Renal pelvis (tissue), 4 donors: Measurements from ENCODE around the gene SNTG2. TPM values are rescaled to one million over a fixed set of nuclear protein-coding genes. Genes with fewer than 3 reads are reported as not detected.
A peak's percentile ranks its signal among the peaks of the same experiment; 100 is the strongest.
"Not testable (repeated sequence)": the region's sequence is repeated elsewhere in the genome, so short reads cannot be mapped to it uniquely, and the experiment has no call there.

Experiments used
- DNase-seq: peaks from one replicate; pipeline ENCODE4 v3.0.0-alpha.2; 2013
- polyA plus RNA-seq, 3 donors: library from polyadenylated mRNA; unstranded; fragments of 120-200 nt; gene quantifications; one replicate each; pipeline ENCODE4 v1.2.1, GENCODE V29; 2013; ENCODE audit not compliant: insufficient read length in 3 of 3

The SNTG2 gene
- polyA plus RNA-seq, 3 donors = 2.0 to 4.1 (median 3.7) TPM

DNA sequence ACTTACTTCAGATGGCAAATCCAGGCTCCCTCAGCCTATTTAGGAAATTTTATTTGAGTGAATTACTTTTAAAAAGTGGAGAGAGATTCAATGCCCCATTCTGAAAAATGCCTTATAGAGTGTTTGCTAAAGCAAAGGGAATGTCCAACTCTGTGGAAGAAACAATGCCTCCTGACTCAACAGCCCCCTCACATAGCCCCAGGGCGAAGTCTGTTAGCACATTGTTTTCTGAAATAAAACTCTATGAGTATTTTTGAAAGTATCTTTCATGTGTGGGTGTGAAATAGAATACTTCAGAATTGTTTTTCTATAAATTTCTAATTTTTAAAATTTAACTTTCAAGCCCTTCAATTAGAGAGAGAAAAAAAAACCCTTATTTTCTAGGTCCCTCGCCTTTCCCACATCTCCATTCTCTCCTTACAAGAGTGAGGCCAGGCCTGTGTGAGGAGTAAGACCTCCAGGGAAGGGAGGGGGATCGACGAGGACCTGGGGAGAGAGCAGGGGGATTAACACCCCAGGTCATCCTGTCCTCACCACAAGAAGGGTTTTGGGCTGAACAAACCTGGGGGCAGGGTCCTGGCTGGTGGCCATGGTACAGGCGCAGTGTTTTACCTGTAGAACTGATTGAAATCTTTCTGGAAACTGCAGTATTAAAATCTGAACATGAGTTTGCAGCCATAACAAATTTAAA, 141.4 kb downstream of the SNTG2 start:
- no peak for DNase-seq

DNA sequence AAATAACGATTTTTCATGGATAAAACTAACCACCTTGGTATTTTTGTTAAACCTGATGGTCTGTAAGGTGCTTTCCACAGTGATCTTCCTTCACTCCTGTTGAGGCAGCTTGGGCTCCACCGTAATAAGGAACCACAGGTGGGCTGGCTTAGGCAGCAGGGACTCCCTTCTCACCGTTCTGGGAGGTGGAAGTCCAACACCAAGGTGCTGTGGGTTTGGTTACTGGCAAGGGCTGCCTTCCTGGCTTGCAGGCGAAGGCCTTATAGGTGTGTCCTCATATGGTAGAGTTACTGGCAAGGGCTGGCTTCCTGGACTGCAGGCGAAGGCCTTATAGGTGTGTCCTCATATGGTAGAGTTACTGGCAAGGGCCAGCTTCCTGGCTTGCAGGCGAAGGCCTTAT, 143.0 kb downstream of the SNTG2 start:
- DNase-seq = not testable (repeated sequence)

DNA sequence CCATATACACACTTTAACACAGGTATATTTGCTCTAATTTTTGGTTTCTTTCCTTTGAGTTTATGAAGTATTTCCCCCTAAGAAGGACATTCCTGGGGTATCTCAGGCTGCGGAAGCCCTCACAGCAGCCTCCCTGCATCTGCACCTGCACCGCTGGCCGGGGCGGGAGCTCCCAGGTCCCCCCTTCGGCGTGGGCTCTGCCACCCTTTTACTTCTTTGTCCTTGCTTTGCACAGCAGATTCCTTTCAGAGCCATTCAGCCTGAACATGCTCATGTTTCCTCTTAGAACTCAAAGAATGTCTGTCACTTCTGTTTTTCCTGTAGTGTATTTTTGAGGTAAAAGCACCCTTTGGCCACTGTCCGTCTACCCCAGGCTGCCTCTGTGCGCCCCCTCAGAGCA, 146.5 kb downstream of the SNTG2 start:
- DNase-seq = peak; percentile 45

DNA sequence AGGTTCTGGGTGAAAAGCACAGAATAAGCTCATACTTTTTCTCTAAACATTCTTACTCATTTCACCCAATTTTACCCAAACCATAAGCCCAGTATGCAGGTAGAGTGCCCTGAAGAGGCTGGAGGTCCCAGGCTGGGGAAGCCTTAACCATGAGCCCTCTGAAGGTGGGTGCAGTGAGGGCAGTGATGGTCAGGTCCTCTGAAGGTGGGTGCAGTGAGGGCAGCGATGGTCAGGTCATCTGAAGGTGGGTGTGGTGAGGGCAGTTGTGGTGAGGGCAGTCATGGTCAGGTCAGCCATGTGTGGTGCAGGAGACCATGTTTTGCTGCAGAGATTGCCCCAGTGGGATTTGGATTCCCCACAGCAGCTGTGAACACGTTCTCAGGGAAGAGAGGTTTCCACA, 148.8 kb downstream of the SNTG2 start:
- DNase-seq = no peak

DNA sequence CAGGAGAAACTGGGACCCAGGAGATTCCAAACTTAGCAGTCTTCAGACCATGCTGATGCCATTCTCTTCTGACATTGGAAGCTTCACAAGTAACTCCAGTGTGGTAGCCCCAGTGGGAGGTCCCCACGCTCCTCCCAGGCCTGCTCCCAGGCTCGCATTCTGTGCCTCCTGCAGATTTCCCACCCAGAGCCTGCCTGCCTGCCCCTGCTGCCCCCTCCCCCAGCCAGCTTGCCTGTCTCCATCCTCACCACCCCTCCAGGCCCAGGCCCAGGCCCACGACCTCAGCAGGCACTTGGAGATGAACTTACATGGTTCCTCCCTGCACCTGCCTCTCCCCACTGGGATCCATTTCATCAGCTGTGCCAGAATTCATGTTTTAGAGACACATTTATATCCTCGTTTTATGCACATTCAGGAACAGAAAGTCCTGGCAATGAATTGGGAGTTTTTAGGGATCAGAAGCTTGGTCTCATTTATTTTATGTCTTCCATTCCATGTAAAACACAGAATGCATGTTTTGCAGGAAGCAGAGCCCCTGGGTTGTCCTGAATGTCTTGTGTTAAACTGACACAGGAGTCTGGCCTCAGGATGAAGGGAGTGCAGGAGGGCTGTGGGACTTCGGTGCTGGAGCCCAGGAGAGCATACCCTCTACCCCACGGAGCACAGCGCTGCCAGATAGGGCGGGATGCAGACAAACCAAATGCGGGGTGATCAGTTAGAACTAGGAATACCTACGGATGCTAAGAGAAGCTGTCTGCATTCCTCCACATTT, 150.5 kb downstream of the SNTG2 start:
- no peak for DNase-seq

DNA sequence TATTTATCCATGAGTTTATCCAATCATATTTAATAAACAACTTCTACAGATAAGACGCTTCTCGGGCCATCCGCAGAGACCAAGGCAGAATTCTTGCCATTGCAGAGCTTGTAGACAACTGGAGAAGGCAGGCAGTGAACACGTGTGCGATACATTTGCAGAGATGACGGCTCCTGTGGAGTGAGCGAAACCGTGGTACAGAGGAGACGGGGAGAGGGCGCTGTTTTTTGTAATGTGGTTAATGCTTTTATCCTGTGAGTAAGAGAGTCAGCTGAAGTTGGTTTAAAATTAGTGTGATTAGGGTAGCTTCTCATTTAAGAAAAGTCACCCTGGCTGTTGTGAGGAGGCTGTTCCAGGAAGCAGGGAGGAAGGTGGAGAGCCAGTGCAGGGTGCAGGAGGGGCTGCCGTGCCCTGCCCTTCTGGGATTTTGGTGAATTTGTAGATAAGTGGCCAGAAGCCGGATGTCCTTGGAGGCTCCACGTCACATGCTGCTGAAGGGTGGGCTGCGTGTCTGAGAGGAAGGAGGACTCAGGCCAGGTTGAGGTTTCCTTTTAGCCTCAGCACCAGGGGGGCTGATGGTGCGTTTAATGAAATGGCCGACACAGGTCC, 151.4 kb downstream of the SNTG2 start:
- no peak for DNase-seq

DNA sequence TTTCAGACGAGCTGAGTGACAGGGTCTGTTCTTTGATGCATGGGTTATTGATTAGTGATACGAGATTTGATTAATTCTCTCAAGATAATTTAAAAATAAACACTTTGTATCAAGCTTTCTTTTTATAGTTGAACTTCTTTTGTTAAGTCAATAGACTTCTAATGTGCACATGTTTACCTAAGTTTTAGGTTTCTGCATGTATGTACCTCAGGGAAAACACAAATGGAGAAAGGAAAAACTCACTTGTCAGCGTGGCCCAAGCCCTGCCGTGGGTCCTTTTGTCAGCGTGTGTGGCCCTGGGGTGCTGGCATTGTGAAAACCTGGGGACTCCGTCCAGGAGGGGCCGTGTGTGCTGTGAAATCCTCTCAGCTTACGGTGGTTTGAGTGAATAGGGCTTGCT, 153.7 kb downstream of the SNTG2 start:
- DNase-seq = no peak

DNA sequence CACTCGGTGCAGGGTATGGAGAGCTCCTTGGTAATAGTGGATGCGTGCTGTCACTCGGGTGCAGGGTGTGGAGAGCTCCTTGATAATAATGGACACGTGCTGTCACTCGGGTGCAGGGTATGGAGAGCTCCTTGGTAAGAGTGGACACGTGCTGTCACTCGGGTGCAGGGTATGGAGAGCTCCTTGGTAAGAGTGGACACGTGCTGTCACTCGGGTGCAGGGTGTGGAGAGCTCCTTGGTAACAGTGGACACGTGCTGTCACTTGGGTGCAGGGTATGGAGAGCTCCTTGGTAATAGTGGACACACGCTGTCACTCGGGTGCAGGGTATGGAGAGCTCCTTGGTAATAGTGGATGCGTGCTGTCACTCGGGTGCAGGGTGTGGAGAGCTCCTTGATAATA, 155.7 kb downstream of the SNTG2 start:
- not testable (repeated sequence) for DNase-seq

DNA sequence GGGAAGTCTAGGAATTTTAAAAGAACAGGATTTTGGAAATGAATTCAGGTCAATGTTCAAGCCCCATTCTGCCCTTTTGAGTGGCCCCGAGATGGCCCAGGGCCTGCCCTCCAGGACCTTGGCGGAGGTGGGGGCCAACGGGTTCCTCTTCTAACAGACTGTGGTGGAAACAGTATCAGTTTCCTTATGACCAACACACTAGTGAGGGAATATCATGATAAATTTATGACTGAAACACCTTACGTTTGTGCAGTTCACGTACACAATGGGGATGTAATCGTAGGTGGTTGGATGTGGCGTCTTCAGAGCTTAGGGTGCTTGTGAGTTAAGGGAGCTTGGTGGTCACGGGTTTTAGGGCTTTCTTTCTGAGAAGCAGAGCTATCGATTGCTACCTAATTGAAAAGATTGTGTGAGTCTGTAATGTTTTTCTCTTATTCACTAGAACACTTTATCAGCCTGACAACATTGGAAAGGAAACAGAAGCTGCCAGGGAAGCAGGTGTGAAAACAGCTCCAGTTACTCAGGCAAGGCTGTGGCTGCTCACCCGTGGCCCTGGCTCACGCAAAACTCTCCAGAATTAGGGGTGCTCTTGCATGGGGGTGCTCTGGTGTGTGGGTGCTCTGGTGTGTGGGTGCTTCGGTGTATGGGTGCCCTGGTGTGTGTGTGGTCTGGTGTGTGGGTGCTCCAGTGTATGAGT, 165.3 kb downstream of the SNTG2 start:
- DNase-seq = peak; percentile 37

DNA sequence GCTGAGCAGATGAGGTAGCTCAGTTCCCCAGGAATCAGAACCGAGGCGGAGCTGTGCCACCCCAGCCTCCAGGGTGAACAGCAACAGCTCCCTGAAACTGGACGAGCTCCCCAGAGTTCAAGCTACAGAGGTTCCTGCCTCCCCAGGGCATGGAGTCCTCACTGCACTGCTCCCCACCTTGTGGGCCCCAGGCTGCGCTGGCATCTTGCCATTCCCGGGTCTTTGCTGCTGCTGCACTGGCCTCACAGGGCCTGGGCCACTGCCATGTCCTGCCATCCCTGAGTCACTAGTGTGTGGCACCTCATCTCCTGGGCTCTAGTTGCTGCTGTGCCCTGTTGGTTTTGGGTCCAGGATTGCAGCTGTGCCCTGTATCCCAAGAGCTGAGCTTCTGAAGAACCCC, 166.9 kb downstream of the SNTG2 start:
- no peak for DNase-seq

DNA sequence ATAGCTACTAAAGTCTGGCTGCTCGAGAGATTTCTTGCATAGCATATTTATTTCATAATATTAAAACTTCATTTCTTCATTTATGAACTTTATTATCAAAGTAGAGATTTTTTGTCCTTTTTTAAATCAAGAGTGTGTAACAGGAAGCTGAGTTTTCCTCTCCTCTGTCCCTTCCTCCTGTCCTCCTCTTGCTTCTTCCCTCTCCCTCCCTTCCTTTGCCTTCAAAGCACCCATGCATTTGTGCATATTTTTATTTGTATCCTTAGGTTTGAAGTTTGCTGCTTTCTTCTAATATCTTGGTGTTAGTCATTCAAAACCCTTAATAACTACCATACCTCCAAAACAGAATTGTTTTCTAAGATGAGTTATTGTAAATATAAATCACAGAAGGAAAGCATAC, 174.6 kb downstream of the SNTG2 start:
- no peak for DNase-seq

DNA sequence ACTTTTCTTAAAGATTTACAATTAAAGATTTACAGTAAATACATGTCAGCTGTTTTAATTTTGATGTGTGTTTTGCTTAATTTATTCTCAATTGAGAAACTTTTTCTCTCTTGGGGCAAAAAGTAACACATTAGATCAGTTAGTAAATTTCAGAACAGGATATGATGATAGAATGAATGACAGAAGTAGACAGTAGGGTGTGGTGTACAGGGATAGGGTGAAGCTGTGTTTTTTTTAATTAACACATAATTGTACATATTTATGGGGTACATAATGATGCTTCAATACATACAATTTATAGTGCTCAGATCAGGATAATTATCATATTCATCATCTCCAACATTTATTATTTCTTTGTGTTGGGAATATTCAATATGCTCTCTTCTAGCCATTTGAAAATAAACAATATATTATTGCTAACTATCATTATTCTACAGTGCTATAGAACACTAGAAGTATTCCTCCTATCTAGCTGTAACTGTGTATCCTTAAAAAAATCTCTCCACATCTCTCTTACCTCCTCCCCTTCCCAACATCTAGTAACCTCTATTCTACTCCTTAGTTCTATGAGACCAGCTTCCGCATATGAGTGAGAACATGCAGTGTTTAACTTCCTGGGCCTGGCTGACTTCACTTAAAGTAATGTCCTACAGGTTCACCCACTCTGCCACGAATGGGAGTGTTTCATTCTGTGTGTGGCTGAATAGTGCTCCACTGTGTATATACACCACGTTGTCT, 175.2 kb downstream of the SNTG2 start:
- DNase-seq = no peak

DNA sequence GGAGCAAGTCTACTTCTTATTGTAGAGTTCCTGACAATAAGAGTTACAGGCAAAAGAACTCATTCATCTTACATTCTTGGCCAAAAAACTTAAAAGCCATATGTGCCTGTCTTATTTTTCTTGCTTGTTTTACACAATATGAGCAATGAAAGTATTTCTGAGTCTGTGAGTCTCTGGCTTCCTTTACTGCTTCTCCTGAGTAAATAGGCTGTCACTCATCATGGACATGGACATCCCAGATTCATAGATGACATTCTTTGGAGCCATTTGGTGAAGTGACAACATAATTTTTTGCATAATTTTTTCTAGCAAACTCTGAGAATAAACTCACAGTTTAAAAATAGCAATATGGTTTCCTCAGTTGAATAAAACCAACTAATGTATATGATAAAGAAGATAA, 179.3 kb downstream of the SNTG2 start:
- DNase-seq = no peak

DNA sequence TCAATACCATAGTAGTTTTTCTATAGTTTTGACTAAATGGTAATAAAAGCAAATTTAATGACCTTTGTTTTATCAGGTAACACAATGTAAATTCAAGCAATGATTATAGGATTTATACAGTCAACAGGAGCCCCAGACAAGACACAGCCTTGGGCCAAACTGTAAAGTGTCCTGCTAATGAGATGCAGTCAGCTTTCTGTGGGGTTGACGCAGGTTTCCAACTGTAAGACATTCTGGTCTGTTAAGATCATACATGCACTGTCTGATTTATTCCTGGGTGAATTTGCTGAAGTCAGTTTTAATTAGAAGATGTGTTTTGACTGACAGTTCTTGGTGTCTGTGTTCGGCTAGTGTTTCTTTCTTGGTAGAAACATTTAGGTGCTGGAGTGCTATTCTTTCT, 180.3 kb downstream of the SNTG2 start:
- no peak for DNase-seq

DNA sequence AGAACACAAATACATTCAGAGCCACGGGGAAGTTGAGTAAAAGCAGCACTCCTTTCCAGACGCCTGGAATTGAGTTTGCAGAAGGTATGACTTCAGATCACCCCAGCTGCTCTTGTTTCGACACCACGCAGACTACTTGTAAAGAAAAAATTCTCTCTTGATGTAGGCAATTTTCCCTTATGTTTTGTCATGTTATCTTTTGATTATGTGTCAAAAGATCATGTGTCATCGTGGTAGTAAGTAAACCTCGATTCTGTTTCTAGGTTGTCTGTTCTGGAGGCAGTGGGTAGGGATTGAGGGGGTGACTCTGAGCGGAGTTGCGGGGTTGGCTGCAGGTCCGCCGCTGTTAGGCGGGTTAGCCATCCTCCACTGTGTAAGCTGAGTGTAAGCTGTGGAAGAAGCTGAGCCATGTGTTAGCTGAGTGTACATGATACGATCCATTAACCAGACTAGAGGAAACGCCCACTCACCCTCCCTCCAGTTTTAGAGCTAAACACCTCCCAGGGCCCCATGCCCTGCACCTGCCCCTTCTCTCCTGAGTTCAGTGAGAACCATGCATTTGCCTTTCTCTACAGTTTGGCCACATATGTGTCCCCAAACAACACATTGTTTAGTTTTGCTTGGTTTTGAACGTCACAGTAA, 181.8 kb downstream of the SNTG2 start:
- peak; percentile 62 for DNase-seq

DNA sequence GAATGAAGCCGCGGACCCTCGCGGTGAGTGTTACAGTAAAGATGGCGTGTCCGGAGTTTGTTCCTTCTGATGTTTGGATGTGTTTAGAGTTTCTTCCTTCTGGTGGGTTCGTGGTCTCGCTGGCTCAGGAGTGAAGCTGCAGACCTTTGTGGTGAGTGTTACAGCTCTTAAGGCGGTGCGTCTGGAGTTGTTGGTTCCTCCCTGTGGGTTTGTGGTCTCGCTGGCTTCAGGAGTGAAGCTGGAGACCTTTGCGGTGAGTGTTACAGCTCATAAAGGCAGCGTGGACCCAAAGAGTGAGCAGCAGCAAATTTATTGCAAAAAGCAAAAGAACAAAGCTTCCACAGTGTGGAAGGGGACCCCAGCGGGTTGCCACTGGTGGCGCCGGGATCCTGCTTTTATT, 183.2 kb downstream of the SNTG2 start:
- DNase-seq = not testable (repeated sequence)

DNA sequence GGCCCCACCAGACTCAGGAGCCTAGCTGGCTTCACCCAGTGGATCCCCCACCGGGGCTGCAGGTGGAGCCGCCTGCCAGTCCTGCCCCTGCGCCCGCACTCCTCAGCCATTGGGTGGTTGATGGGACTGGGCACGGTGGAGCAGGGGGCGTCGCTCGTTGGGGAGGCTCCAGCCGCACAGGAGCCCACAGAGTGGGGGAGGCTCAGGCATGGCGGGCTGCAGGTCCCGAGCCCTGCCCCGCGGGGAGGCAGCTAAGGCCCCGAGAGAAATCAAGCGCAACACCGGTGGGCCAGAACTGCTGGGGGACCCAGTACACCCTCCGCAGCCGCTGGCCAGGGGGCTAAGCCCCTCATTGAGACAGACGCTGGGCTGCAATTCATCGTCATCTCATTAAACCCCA, 184.0 kb downstream of the SNTG2 start:
- DNase-seq = no peak

DNA sequence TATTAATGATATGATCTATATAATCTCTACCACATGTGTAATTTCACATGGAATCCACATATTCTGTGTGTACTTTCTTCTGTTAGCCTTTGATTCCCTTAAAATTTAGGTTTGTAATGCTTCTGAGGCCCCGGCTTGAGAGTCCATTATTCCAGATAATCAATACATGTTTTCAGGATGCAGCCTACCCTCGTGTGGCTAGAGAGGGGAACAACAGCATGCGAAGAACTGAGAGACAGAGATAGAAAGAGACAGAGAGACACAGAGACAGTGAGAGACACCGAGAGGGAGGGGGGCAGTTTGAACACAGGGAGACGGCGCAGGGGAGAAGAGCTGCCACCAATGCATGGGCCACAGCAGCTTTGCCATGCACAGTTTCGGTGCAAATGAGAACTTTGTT, 185.4 kb downstream of the SNTG2 start:
- DNase-seq = no peak

DNA sequence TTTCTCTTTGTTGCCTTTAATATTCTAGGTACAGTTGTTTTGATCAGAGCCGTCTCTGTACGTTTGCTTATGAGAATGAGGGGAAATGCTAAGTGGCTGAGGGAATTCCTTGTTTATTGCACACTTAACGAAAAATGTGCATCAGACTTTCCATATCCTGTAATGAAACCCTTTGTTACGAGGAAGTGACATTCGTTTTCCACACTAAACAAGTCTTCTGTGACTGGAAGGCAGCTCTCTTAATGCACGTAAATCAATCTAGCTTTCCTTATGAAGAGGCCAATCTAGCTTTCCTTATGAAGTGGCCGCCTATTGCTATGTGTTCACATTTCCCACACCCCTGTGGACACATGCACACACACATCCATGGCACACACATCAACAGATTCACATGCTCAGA, 186.2 kb downstream of the SNTG2 start:
- no peak for DNase-seq

DNA sequence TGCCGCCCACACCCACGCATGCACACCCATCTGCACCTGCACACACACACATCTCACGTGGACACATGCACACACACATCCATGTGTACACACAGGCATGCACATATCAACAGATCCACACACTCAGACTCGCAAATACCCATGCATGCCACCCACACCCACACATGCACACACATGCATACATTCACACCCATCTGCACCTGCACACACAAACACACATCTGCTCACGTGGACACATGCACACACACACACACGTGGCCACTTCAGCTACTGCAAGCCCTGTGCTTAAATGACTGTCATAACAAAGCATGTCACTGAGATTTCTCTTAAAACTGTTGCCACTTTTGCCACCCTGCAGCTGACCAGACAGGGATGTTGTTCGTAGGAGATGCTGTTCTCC, 186.6 kb downstream of the SNTG2 start:
- DNase-seq = no peak

DNA sequence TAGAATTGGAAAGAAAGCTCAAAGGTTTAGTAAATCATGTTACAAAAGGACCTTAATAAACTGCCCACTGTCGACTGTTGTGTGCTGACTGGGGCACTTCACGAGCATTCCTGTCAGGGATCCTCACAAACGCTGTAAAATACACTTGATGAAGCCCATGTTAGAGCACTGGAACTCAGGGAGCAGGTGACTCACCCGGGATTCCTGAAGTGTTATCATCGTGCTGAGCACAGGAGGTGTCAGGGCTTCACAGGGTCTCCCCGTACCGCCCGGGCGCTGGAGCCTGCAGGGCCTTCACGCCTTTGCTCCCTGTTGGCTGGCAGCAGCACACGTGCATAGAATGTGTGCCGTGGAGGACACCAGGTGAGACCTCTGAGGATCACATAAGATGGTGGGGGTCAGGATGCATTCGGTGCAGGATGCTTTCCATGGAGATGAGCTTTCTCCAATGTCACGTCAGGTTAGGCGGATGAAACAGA, 187.3 kb downstream of the SNTG2 start:
- DNase-seq = no peak
